HepG2 (cell line): ENCODE measurements around the gene TCAP. TPM values are rescaled to one million over a fixed set of nuclear protein-coding genes. Genes with fewer than 3 reads are reported as not detected.
A peak's percentile ranks its signal among the peaks of the same experiment; 100 is the strongest.

ENCODE experiments used
- CENPT ChIP-seq: sonication (generic); formaldehyde crosslinking; IDR thresholded peaks from 2 replicates; pipeline ENCODE4 v1.8.0; 2022; ENCODE audit warnings: low read depth, mild to moderate bottlenecking, moderate library complexity, missing genetic modification reagents
- GATAD2A ChIP-seq: IDR thresholded peaks from 2 replicates; pipeline ENCODE4 v1.6.1; 2016
- PHF5A ChIP-seq: IDR thresholded peaks from one replicate; pipeline ENCODE4 v1.6.1; 2018; ENCODE audit warnings: low read depth, missing genetic modification reagents; ENCODE audit not compliant: unreplicated experiment
- POLR2A ChIP-seq, 2 experiments: IDR thresholded peaks; 2 replicates each; pipeline ENCODE4 v1.6.1; 2011; ENCODE audit warnings: low read depth in 2 of 2, low read length in 2 of 2, mild to moderate bottlenecking in 1 of 2, moderate library complexity in 1 of 2; ENCODE audit not compliant: insufficient read depth in 1 of 2
- SSRP1 ChIP-seq: IDR thresholded peaks from 2 replicates; pipeline ENCODE4 v1.6.1; 2016; ENCODE audit warnings: control low read depth
- TFE3 ChIP-seq: IDR thresholded peaks from 2 replicates; pipeline ENCODE4 v1.6.1; 2016
- YEATS4 ChIP-seq: sonication (generic); formaldehyde crosslinking; IDR thresholded peaks from 2 replicates; pipeline ENCODE4 v1.4.0; 2020; ENCODE audit warnings: missing genetic modification reagents, borderline replicate concordance
- ZFP1 ChIP-seq: IDR thresholded peaks from 2 replicates; pipeline ENCODE4 v1.6.1; 2016
- ZFP91 ChIP-seq: sonication (generic); formaldehyde crosslinking; IDR thresholded peaks from 2 replicates; pipeline ENCODE4 v1.9.0; 2022; ENCODE audit warnings: missing genetic modification reagents, mild to moderate bottlenecking, borderline replicate concordance
- ZNF280D ChIP-seq: sonication (generic); formaldehyde crosslinking; IDR thresholded peaks from 2 replicates; pipeline ENCODE4 v1.5.1; 2020; ENCODE audit warnings: mild to moderate bottlenecking, missing genetic modification reagents
- ZNF337 ChIP-seq: sonication (generic); formaldehyde crosslinking; IDR thresholded peaks from 2 replicates; pipeline ENCODE4 v1.5.1; 2020; ENCODE audit warnings: missing genetic modification reagents, low read depth, mild to moderate bottlenecking, borderline replicate concordance
- ZNF614 ChIP-seq: IDR thresholded peaks from 2 replicates; pipeline ENCODE4 v1.6.1; 2018; ENCODE audit warnings: missing biosample characterization, missing genetic modification reagents, inconsistent platforms, borderline replicate concordance
- ZNF770 ChIP-seq: sonication (generic); formaldehyde crosslinking; IDR thresholded peaks from 2 replicates; pipeline ENCODE4 v1.5.0; 2020; ENCODE audit warnings: mild to moderate bottlenecking, missing genetic modification reagents
- ZNF841 ChIP-seq: sonication (generic); formaldehyde crosslinking; IDR thresholded peaks from 2 replicates; pipeline ENCODE4 v1.8.1; 2023; ENCODE audit warnings: missing genetic modification reagents, borderline replicate concordance
- polyA plus RNA-seq, 8 experiments: library from polyadenylated mRNA; depleted of rRNA in 3 of 8; stranded (reverse) in 7 of 8; unstranded in 1 of 8; fragments of >200 nt; fragmentation: Illumina TruSeq in 4 of 8; extraction: Trizol in 4 of 8; gene quantifications; 2 replicates each; pipeline versions ENCODE4 v1.2.1 to v1.2.3, GENCODE V29; 2011 to 2016; ENCODE audit warnings: low read depth in 4 of 8, missing spikeins in 1 of 8, mixed read lengths in 1 of 8; ENCODE audit not compliant: insufficient read depth in 1 of 8
- total RNA-seq, 5 experiments: library from RNA; depleted of rRNA; stranded (reverse); fragments of >200 nt; fragmentation: Illumina TruSeq; extraction: Trizol; gene quantifications; 2 replicates each; pipeline ENCODE4 v1.2.3, GENCODE V29; 2016; ENCODE audit warnings: low read depth in 1 of 5
- TF ChIP-seq, protein P1 (sequence below): sonication (generic); formaldehyde crosslinking; IDR thresholded peaks from 2 replicates; pipeline ENCODE4 v1.4.0; 2020; ENCODE audit warnings: mild to moderate bottlenecking, missing genetic modification reagents
- TF ChIP-seq, protein P2 (sequence below): sonication (generic); formaldehyde crosslinking; conservative IDR thresholded peaks from 2 replicates; pipeline ENCODE4 v1.8.0; 2022; ENCODE audit warnings: missing genetic modification reagents

Gene TCAP
- total and polyA plus RNA-seq, 2 of the 13 experiments (the other 11 are each of a cell fraction or from before 2014, with no cell fraction given), result 0.24 to 0.65 TPM

DNA sequence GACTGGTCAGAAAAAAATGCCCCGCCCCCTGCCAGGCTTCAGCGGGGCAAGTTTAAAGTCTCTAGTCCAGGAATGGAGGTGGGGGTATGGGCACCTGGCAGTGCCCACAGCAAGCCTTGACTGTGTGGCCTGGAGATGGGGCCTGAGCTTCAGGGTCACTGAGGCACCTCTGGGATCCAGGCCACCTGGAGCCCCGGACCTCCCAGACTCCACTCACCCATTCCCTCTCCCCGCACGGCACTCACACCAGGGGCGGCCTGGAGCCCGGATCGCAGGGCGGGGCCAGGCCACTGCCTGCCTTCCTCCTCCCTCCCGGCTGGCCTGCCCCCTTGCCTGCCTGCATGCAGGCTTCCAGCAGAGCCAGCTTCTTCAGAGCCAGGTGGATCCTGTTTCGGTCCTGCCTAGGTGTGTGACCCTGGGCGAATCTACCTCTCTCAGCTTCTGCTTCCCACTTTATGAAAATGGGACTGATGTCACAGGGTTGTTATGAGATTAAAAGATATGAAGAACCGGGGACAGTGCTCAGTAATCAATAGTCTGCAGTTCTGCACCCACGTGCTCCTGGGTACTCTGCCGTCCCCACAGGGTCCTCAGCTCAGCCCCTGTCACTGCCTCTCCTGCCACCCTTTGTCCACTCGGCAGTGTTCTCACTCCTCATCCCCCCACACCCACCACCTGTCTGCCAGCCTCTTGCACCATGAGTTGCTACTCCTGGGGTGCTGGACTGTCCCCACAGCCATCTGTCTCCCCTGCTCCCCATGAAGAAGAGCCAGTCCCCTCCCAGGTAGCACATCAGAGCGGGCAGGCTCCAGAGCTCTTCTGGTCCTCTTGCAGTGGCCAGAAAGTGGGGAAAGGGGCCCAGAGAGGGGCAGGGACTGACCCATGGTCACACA, 1.2 kb upstream of the TCAP start (continued):
- TF ChIP-seq CENPT (CRISPR knock-in tag) (no peak), ZNF614 (CRISPR knock-in tag) (no peak), SSRP1 (CRISPR knock-in tag) (peak; percentile 90; the same call in 1 of the 2 replicates), ZFP91 (CRISPR knock-in tag) (peak; percentile 34; the same call in 1 of the 2 replicates), ZNF841 (CRISPR knock-in tag) (no peak), PHF5A (CRISPR knock-in tag) (no peak), ZFP1 (CRISPR knock-in tag) (no peak), YEATS4 (CRISPR knock-in tag) (no peak), POLR2A (IDR thresholded peaks at IDR 0.05; ENCODE audit: insufficient read depth in 1 of 2, low read depth in 2 of 2, low read length in 2 of 2) (peak in 1 of 2 experiments; percentile 30; a peak in 1 of 4 replicates), GATAD2A (CRISPR knock-in tag) (no peak), ZNF280D (no peak), TFE3 (no peak), ZNF337 (CRISPR knock-in tag) (no peak), ZNF770 (peak; percentile 77)
- TF ChIP-seq, protein P1, sequence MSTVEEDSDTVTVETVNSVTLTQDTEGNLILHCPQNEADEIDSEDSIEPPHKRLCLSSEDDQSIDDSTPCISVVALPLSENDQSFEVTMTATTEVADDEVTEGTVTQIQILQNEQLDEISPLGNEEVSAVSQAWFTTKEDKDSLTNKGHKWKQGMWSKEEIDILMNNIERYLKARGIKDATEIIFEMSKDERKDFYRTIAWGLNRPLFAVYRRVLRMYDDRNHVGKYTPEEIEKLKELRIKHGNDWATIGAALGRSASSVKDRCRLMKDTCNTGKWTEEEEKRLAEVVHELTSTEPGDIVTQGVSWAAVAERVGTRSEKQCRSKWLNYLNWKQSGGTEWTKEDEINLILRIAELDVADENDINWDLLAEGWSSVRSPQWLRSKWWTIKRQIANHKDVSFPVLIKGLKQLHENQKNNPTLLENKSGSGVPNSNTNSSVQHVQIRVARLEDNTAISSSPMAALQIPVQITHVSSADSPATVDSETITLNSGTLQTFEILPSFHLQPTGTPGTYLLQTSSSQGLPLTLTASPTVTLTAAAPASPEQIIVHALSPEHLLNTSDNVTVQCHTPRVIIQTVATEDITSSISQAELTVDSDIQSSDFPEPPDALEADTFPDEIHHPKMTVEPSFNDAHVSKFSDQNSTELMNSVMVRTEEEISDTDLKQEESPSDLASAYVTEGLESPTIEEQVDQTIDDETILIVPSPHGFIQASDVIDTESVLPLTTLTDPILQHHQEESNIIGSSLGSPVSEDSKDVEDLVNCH (CRISPR knock-in tag), result no peak
- TF ChIP-seq, protein P2, sequence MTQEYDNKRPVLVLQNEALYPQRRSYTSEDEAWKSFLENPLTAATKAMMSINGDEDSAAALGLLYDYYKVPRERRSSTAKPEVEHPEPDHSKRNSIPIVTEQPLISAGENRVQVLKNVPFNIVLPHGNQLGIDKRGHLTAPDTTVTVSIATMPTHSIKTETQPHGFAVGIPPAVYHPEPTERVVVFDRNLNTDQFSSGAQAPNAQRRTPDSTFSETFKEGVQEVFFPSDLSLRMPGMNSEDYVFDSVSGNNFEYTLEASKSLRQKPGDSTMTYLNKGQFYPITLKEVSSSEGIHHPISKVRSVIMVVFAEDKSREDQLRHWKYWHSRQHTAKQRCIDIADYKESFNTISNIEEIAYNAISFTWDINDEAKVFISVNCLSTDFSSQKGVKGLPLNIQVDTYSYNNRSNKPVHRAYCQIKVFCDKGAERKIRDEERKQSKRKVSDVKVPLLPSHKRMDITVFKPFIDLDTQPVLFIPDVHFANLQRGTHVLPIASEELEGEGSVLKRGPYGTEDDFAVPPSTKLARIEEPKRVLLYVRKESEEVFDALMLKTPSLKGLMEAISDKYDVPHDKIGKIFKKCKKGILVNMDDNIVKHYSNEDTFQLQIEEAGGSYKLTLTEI (CRISPR knock-in tag), result no peak
